NB4 (cell line): ENCODE data around the gene SCAF8.

Experiments
- CTCF ChIP-seq: IDR thresholded peaks from one replicate; pipeline ENCODE4 v1.5.1; 2012; ENCODE audit warnings: low read depth, low read length
- MAX ChIP-seq: IDR thresholded peaks from 2 replicates; pipeline ENCODE4 v1.6.1; 2011; ENCODE audit warnings: low read depth, low read length
- MYC ChIP-seq: IDR thresholded peaks from 2 replicates; pipeline ENCODE4 v1.6.1; 2011; ENCODE audit warnings: low read depth, low read length
- POLR2A ChIP-seq: IDR thresholded peaks from 2 replicates; pipeline ENCODE4 v1.6.1; 2011; ENCODE audit warnings: mild to moderate bottlenecking; ENCODE audit not compliant: insufficient read length; ENCODE audit errors: extremely low read depth

- TF ChIP-seq CTCF (no peak), POLR2A (no peak), MAX (no peak), MYC (no peak)
Observed at GRCh38 chr6:154690857-154691256, 42.4 kb upstream of the SCAF8 start.
